Occipital lobe (tissue), 2 donors: ENCODE data around the gene TMC5. TPM values are rescaled to one million over a fixed set of nuclear protein-coding genes. Genes with fewer than 3 reads are reported as not detected.
"Not testable (repeated sequence)": the region's sequence is repeated elsewhere in the genome, so short reads cannot be mapped to it uniquely, and the experiment has no call there.

Source experiments
- DNase-seq: peaks from one replicate; lab custom pipeline; 2025; lab: John Stamatoyannopoulos, UW
- total RNA-seq: library from RNA; depleted of rRNA; stranded (reverse); fragments of >200 nt; gene quantifications from one replicate; pipeline ENCODE4 v1.2.3, GENCODE V29; 2014

The TMC5 gene
- not detected for total RNA-seq

DNA sequence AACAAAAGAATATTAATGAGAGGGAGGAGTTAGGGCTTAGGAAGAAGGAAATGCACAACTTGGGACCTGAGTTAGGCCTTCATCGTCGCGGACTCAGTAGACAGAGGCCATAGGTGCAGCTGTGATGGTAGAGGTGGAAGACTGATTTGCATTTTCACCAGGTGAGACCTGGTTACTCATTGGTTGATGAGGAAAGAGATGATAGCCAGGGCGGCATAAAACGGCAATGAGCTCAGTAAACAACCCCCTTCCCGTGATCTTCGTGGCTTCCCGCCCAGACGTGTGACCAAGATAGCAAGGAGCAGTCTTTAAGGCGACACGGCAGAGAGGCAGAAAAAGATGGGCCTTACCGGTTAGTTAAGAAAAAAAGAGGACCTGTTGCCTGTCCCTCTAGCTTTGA lies at the start of gene TMC5:
Gene TMC5, plus strand, starts transcription at position 244 of the 400 bp plus-strand sequence. CDS start 22,156 bp downstream, outside the sequence.
- DNase-seq, result no peak

DNA sequence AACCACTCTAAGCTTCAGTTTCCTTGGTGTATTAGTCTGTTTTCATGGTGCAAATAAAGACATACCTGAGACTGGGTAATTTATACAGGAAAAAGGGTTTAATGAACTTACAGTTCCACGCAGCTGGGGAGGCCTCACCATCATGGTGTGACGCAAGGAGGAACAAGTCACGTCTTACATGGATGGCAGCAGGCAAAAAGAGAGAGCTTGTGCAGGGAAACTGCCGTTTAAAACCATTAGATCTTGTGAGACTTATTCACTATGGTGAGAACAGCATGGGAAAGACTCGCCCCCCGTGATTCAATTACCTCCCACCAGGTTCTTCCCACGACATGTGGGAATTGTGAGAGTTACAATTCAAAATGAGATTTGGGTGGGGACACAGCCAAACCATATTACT lies 45.1 kb upstream of the TMC5 start:
- not testable (repeated sequence) for DNase-seq

DNA sequence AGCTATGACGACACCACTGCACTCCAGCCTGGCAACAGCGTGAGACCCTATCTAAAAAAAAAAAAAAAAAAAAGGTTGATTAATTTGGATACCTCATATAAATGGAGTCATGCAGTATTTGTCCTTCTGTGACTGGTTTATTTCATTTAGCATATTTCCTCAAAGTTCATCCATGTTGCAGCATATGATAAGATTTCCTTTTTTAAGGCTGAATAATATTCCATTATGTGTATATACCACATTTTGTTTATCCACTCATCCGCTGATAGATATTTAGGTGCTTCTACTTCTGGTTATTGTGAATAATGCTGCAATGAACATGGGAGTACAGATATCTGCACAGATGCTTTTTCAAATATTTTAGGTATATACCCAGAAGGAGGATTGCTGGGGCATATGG lies 43.3 kb upstream of the TMC5 start:
- no peak for DNase-seq

- no peak for DNase-seq
Observed at GRCh38 chr16:19375561-19376158, 42.0 kb upstream of the TMC5 start.

DNA sequence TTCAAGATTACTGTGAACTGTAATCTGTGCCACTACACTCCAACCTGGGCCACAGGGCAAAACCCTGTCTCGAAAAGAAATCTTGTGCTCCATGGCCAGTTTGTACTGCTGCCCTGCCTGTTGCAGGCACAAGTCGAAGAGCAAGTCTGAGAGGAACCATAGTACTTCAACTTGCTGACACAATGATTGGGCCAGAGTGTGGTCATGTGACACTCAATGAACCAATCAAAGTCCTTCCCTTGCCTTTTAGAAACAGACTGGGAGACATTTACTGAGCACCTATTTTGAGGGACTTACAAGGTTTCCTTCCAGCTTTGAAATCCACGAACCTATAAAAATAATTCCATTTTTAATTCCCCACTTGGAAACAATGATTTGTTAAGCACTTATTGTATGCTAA lies 39.8 kb upstream of the TMC5 start:
- DNase-seq, result no peak

DNA sequence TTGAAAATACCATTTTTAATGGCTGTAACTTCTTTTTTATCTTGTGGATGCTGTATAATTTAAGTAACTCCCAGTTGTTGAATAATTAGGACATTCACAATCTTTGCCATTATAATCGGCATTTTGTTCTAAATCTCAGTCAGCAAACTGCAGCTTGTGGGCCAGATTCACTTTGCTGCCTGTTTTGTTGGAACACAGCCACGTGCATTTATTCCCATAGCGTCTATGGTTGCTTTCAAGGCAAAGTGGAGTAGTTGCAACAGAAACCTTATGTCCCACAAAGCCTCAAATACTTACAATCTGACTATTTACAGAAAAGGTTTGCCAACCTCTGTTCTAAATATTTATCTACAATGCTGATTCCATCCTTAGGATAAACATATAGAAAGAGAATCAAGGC lies 39.2 kb upstream of the TMC5 start:
- DNase-seq, result no peak

GRCh38 chr16:19379838-19380237 lies 37.8 kb upstream of the TMC5 start:
- no peak for DNase-seq

DNA sequence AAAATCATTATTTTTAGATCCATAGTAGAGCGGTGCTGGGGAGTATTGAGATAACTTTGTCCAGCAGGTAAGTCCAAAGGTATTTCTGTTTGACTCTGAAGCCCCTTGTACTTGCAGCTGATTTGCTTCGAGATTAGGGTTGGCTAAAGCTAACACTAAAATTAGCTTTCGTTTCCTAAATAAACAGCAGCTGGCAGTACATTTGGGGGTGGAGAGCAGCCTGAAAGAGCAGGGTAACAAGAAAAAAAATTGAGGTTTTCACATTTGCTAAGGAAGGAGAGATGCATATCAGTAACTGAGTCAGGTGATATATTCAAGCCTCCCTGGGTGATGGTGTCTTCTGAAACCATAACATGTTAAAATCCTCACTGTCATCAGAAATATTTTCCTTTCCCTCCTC lies 37.4 kb upstream of the TMC5 start:
- no peak for DNase-seq

DNA sequence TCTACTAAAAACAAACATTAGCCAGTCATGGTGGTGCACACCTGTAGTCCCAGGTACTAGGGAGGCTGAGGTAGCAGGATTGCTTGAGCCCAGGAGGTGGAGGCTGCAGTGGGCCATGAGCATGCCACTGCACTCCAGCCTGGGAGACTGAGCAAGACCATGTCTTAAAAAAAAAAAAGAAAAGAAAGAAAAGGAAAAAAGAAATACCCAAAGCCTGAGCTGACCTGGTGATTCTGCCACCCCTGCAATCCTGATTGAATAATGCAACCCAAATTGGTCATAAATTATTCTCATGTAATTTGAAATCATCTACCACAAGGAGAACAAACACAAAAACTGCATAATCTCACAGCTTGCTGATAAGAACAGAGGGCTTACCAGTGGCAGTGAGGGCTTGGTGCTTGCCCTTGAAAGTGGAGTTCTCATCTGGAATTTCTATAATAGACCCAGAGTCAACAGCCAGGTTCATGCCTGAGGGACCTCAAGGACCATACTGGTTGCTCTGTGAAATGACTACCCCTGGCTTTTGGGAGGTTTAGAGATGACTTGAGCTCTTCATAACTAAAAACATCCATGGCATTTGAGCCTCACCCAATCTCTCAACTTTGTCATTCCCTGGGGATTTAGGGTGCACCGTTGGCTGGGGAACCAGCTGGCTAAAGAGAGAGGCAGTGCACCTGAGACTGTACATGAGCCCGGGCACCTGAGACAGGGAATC lies 35.4 kb upstream of the TMC5 start:
- no peak for DNase-seq

DNA sequence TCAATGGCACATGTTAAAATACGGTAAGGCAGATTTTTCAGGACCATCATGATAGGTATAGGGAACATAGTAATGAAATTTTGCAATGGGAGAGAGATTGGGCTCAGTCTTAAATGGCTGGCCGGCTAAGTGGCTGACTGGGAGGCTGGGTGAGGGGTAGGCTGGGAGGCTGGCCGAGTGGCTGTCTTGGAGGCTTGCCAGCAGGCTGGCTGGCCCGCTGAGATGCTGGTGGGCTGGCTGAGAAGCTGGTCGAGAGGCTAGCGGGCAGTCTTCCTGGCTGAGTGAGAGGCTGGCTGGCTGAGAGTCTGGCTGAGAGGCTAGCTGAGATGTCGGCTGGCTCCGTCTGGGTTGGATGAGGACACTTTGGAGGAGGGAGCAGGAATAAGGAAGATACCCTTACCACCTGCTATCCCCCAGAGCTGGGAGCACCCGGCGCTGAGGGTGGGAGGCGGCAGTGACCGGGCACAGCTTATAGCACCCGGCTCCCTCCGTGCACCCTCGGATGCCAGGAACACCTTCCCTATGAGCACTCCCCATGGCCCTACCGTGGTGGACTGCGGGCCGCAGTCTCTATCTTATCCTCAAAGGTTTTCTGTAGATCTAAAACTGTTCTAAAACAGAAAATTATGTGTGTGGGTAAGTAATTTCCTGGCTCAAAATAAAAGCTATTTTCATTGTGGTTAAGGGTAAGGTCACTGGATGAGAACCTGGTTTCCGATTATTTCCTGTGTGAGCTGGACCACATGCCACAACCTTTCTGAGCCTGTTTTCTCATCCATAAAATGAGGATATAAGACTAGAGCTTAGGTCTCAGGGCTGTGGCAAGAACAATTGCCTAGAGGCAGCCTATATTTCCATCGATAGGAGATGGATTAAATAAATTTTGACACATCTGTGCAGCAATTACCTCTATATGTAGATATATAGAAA lies 34.5 kb upstream of the TMC5 start:
- no peak for DNase-seq

DNA sequence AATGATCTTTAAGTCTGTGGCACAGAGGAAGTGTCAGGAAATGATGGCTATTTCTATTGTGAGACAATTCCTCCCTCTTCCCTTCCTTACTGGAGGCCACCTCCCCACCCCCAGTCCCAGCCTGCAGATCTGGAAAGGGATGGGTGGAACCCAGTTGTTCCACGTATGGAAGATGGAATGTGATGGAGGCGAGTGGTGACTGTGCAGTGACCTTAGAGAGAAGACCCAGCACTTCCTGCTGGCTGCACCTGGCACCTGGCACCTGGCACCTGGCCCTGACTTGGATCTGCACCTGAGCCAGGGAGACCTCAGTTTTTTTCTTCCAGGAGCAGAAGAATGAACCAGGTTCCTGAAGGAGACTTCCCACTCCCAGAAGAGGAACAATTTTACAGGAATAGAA lies 33.0 kb upstream of the TMC5 start:
- no peak for DNase-seq

DNA sequence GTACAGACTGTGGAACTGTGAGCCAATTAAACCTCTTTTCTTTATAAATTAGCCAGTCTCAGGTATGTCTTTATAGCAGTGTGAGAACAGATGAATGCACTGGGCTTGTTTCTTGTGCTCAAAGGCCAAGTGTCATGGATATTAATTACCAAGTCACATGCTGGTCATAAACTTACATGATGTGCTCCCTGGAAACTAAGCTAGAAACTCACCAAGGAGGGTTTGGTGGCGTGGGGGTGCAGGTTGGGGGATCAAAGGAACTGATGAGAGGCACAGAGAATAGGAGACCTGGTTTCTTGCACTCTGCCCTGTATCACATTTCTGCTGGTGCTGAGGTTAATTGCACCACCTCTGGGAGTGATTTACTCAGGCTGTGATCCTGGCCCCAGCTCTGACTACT lies 31.2 kb upstream of the TMC5 start:
- DNase-seq, result no peak

DNA sequence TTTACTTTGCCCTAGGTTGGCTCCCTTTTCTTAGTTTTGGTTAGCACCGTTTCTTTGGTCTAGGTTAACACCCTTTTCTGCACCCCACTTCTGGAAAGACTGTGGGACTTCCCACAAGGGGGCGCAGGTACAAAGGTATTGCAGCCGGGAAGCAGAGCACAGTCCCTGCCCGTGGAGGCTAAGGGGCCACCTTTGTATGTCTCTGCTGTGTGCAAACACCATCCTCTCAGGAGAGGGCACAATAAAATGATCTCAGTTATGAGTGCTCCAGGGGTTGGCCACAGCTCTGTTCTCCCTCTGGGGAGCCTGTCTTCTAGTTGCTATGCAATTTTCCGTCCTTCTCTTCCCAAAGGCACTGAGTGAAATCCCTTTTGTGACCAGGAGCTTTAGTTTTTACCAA lies 28.4 kb upstream of the TMC5 start:
- DNase-seq, result no peak

DNA sequence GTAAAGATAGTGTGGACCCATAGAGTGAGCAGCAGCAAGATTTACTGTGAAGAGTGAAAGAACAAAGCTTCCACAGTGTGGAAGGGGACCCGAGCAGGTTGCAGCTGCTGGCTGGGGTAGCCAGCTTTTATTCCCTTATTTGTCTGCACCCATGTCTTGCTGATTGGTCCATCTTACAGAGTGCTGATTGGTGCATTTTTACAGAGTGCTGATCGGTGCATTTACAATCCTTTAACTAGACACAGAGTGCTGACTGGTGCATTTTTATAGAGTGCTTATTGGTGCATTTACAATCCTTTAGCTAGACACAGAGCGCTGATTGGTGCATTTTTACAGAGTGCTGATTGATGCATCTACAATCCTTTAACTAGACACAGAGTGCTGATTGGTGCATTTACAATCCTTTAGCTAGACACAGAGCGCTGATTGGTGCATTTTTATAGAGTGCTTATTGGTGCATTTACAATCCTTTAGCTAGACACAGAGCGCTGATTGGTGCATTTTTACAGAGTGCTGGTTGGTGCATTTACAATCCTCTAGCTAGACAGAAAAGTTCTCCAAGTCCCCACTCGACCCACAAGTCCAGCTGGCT lies 26.4 kb upstream of the TMC5 start:
- DNase-seq, result not testable (repeated sequence)

DNA sequence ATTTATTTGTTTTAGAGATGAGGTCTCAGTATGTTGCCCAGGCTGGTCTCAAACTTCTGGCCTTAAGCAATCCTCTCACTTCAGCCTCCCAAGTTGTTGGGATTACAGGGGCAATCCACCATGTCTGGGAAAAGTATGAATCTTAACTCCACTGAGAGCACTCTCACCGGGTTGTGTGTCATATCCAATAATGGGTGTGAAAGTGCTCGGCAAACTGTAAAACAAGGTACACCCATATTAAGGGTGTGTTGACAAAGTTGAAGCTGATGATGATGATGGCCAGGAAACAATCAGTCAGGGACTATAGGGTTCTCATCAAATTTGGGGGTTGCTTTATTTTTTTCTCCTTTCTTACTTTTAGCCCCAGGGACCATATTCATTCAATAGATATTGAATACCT lies 25.3 kb upstream of the TMC5 start:
- no peak for DNase-seq

GRCh38 chr16:19393226-19394111 lies 24.2 kb upstream of the TMC5 start:
- peak; percentile 10 for DNase-seq

GRCh38 chr16:19395646-19396267 lies 21.9 kb upstream of the TMC5 start:
- not testable (repeated sequence) for DNase-seq

DNA sequence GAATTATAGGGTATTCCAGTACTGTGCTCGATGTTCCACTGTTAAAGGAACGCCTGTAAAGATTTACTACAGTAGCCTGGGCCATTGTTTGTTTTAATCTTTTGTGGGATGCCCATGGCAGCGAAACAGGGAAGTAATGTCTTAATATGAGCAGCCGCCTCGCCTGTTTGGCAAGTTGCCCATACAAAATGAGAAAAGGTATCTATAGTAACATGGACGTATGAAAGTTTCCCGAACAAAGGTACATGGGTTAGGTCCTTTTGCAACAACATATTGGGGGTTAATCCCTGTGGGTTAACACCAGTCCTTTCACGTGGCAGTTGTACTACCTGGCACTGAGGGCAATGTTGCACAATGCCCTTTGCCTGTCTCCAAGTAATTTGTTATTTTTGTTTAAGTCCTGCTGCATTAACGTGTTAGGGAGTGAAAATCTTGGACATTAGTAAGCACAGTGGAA lies 21.1 kb upstream of the TMC5 start:
- no peak for DNase-seq

DNA sequence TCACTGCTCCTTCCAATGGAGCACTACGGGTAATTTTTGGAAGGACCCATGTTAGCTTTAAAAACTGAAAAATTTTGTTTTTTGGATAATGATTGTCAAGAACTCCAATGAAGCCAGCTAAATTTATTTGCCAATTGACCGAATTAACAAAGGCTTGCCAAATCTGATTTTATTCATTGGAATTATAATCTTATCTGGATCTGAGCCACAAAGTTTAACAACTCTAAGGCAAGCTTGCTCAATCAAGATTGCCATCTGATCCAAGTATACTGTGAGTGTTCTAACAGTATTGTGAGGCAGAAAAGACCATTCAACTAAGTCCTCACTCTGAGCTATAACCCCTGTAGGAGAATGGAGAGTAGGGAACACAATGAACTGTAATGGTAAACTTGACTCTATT lies 20.3 kb upstream of the TMC5 start:
- not testable (repeated sequence) for DNase-seq

DNA sequence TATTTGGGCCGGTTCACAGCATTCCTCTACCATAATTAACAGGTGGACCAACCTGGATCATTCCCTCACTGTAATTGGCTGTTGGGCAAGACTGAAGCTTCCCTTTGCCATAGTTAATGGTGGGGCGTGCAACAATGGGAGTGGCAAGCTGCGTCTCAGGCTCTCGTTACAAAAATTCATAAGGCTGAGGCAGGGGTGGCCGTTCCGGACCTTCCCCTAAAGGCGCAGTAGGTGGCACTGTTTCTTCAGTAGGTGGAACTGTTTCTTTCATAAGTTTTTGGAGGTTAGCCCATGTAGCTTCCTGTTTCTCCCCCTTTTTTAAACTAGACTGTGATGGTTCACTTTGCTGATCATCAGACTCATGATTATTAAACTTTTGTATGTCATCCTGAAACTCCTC lies 17.0 kb upstream of the TMC5 start:
- no peak for DNase-seq
